Activated CD4-positive, alpha-beta memory T cell treated with anti-CD3 and anti-CD28 coated beads, Interleukin-2, amount 10 ng/mL, durations not matched to agents 7 days and 5 days (primary cell): Measurements from ENCODE around the gene FYB1. TPM values are rescaled to one million over a fixed set of nuclear protein-coding genes. Genes with fewer than 3 reads are reported as not detected.

Experiments
- CTCF ChIA-PET: fragments of 350-600 bp; sonication (Branson Sonifier 250); formaldehyde crosslinking; loops from one replicate; lab custom pipeline; 2021; ENCODE audit warnings: antibody characterized with exemption, inconsistent platforms; lab: Charles Lee
- POLR2A ChIA-PET: fragments of 350-600 bp; sonication (Branson Sonifier 250); formaldehyde crosslinking; loops from one replicate; lab custom pipeline; 2021; ENCODE audit warnings: antibody characterized with exemption; lab: Charles Lee
- DNase-seq: peaks from one replicate; pipeline ENCODE4 v3.0.0-alpha.2; 2020
- H3K27ac Mint-ChIP-seq: one replicate; pipeline ENCODE4 v1.8.0; 2021; ENCODE audit warnings: mild to moderate bottlenecking, mixed read lengths
- H3K27me3 Mint-ChIP-seq: one replicate; pipeline ENCODE4 v1.8.0; 2021; ENCODE audit warnings: mixed read lengths
- H3K36me3 Mint-ChIP-seq: one replicate; pipeline ENCODE4 v1.8.0; 2021; ENCODE audit warnings: low read depth, mixed read lengths
- H3K4me1 Mint-ChIP-seq: one replicate; pipeline ENCODE4 v1.8.0; 2021; ENCODE audit warnings: mixed read lengths
- H3K4me3 Mint-ChIP-seq: one replicate; pipeline ENCODE4 v1.8.0; 2021; ENCODE audit warnings: mild to moderate bottlenecking, mixed read lengths
- H3K9me3 Mint-ChIP-seq: one replicate; pipeline ENCODE4 v1.8.0; 2021; ENCODE audit warnings: mixed read lengths
- total RNA-seq, 2 experiments: library from RNA; stranded (reverse); gene quantifications; one replicate each; pipeline ENCODE4 v1.2.3, GENCODE V29; 2021

Gene FYB1
- total RNA-seq, 2 experiments from 2014 or later: 260 to 270 TPM

DNA sequence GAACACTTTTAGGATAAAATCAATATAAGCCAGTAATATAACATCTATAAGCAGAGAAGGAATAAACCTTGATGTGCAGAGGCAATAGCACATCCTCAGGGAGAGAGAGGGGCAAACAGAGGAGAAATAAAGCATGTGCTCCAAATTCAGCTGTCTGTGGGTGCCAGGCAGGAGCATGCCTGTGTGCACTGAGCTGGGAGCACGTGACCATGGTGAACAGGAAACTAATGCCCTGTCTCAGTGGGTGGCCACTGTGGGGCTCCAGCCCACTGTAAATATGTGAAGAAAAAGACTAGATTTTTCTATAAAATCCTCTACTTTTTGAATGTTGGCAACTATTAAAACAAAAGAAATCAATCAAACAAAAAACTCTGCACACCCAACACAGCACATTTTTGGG, 55.3 kb downstream of the FYB1 start:
- Mint-ChIP-seq H3K4me3 (peak overlapping the region; percentile 60), H3K27me3 (no peaks in the 10 kb centered on the region), H3K9me3 (no peaks in the 10 kb centered on the region), H3K36me3 (peaks cover 57% of the 10 kb centered on the region), H3K27ac (peak overlapping the region; percentile 79), H3K4me1 (peaks cover 84% of the 10 kb centered on the region)
- DNase-seq: peak; percentile 65
- ChIA-PET CTCF (interaction anchor here (1.2 to 2.7 kb wide), 6 partner anchors 13 to 54 kb away, joined by 3 to 13 read pairs (median 6); no protein-coding TSS in a partner anchor), POLR2A (interaction anchor here (0.5 to 6.2 kb wide), 14 partner anchors 10 to 121 kb away, joined by 3 to 106 read pairs (median 10); no protein-coding TSS in a partner anchor)

DNA sequence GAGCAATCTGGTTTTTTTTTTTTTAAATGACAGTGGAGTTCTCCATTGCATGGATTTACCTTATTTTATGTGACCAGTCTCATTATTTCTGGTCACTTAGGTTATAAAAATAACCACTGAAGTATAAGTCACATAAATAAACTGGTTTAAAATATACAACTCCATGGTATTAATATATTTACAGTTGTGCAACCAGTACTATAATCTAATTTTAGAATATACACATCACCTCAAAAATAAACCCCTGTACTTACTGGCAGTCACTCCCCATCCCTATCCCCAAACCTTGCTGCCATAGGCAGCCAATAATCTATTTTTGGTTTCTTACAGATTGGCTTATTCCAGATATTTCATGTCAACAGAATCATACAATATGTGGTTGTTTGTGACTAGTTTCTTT, 57.8 kb downstream of the FYB1 start:
- H3K4me1 Mint-ChIP-seq: peaks cover 84% of the 10 kb centered on the region
- H3K4me3 Mint-ChIP-seq: no peak overlapping the region
- H3K27ac Mint-ChIP-seq: peak overlapping the region; percentile 62
- no peaks in the 10 kb centered on the region for H3K9me3 Mint-ChIP-seq
- no peak for DNase-seq
- ChIA-PET POLR2A (interaction anchor here (1.1 kb wide), 1 partner anchor 13 kb away, joined by 4 read pairs; no protein-coding TSS in a partner anchor), CTCF (no interaction called here)
- H3K36me3 Mint-ChIP-seq: peaks cover 64% of the 10 kb centered on the region
- H3K27me3 Mint-ChIP-seq: no peaks in the 10 kb centered on the region

DNA sequence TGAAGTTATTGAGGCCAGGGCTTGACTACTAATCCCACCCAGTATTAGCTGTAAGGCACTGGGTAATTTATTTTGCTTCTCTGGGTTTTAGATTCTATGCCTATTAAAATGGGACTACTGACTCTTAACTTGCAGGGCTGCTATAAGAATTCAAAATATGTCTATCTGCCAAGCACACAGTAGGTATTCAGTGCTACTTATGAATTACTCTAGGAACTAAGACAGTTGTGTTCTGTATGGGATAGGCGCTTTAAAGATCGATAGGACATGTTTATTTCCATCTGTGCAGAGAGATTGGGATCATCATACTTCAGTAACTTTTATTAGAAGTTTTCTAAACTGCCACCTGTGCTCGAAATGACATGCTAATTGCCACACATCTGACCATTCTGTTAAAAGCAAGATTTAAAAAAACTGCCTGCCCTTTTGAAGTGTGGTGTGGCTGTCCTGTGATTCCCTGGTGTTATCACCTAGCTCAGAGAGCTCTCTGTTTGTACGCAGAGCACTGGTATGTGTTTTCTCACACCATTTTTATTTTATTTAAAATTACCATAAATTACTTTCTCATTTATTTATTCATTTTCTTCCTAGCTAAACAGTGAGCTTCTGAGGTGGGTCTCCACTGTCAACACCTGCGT, 58.7 kb downstream of the FYB1 start:
- DNase-seq: no peak
- H3K27me3 Mint-ChIP-seq: no peaks in the 10 kb centered on the region
- no peaks in the 10 kb centered on the region for H3K9me3 Mint-ChIP-seq
- H3K36me3 Mint-ChIP-seq: peaks cover 55% of the 10 kb centered on the region
- peak overlapping the region; percentile 0 for H3K4me3 Mint-ChIP-seq
- peaks cover 86% of the 10 kb centered on the region for H3K4me1 Mint-ChIP-seq
- H3K27ac Mint-ChIP-seq: peak overlapping the region; percentile 4
- CTCF ChIA-PET: no interaction called here
- POLR2A ChIA-PET: interaction anchor here (1.0 to 1.5 kb wide), 6 partner anchors 14 to 51 kb away, joined by 3 to 6 read pairs (median 4); no protein-coding TSS in a partner anchor

DNA sequence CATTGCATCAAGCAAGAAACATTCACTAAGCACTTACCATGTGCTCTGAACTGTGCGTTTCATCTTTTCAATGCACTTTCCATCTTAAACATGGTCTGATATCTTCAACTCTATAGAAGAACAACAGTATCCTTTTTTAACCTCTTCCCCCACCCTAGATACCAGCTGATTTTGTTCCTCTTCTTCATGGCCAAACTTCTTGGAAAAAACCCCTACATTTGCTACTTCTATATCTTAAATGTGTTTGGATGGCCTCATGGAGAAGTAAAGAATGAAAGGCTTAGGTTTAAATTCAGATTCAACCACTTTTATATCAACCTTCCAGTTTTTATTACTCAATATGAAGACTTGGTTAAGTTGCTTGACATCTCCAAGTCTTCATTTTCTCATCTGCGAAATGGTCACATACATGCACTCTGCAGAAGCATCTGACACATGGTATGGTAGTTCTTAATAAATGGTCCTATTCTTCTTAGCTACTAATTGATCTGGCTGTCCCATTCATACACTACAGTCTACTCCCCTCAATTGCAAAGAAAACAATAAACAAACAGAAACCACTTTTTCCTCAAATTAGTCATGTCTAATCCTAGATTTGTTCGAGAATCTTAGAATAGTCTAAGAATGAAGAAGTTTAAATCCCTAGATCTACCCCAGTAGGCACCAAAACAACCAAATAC, 59.4 kb downstream of the FYB1 start:
- no peaks in the 10 kb centered on the region for H3K9me3 Mint-ChIP-seq
- peak overlapping the region; percentile 61 for H3K27ac Mint-ChIP-seq
- CTCF ChIA-PET: interaction anchor here (1.1 to 4.0 kb wide), 2 partner anchors 31 to 57 kb away, joined by 3 to 27 read pairs; no protein-coding TSS in a partner anchor
- DNase-seq: no peak
- H3K27me3 Mint-ChIP-seq: no peaks in the 10 kb centered on the region
- peaks cover 86% of the 10 kb centered on the region for H3K4me1 Mint-ChIP-seq
- peaks cover 48% of the 10 kb centered on the region for H3K36me3 Mint-ChIP-seq
- H3K4me3 Mint-ChIP-seq: peak overlapping the region; percentile 44
- POLR2A ChIA-PET: interaction anchor here (1.0 to 1.5 kb wide), 7 partner anchors 18 to 115 kb away, joined by 3 to 6 read pairs (median 3); no protein-coding TSS in a partner anchor

DNA sequence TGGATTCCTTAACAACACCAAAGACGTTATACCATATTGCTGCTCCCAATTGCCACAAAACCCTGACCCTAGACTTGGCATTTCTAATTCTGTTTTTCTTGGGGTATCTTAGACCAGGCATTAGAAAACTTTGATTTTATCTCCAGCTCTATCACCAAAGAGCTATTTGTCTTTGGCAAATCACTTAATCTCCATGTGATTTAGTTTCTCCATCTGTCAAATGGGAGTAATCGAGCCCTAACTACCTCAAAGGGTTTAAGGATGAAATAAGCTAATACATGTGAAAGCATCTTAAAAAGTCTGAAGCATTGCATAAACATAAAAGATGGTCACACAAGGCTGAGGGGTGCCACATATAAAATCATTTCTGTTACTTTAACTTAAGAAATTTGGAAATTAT, 60.6 kb downstream of the FYB1 start:
- Mint-ChIP-seq H3K36me3 (peaks cover 46% of the 10 kb centered on the region), H3K4me1 (peaks cover 82% of the 10 kb centered on the region), H3K9me3 (no peaks in the 10 kb centered on the region), H3K27ac (peak overlapping the region; percentile 38), H3K27me3 (no peaks in the 10 kb centered on the region), H3K4me3 (peak overlapping the region; percentile 29)
- CTCF ChIA-PET: interaction anchor here (1.1 to 4.0 kb wide), 3 partner anchors 16 to 58 kb away, joined by 3 to 27 read pairs (median 12); no protein-coding TSS in a partner anchor
- POLR2A ChIA-PET: interaction anchor here (0.8 to 4.3 kb wide), 6 partner anchors 18 to 116 kb away, joined by 3 to 30 read pairs (median 3); no protein-coding TSS in a partner anchor
- no peak for DNase-seq

DNA sequence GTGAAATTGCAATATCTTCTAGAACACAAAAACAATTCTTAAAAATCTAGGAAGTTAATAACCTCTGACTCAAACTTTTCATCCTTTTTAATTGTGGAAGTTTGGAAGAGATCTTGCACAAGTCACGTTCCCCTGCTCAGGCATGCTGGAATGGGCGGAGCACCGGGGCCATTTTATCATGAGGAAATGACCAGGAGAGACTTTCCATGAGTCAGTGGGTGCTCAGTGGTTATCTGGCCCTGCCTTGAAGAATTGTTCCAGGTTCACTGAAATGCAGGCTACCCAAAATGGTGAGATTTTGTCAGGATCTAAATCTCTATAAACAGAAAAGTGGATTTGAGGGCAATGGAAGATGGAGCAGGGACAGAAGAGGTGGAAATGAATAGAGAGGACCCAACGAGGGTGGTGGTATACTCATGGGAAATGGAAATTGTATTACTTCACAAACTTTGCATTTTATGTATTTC, 61.2 kb downstream of the FYB1 start:
- Mint-ChIP-seq H3K27me3 (no peaks in the 10 kb centered on the region), H3K4me3 (peak overlapping the region; percentile 37), H3K27ac (peak overlapping the region; percentile 38), H3K36me3 (peaks cover 50% of the 10 kb centered on the region), H3K4me1 (peaks cover 81% of the 10 kb centered on the region), H3K9me3 (no peaks in the 10 kb centered on the region)
- no peak for DNase-seq
- ChIA-PET POLR2A (interaction anchor here (0.5 to 4.3 kb wide), 12 partner anchors 19 to 59 kb away, joined by 3 to 30 read pairs (median 6); no protein-coding TSS in a partner anchor), CTCF (interaction anchor here (1.0 to 4.0 kb wide), 6 partner anchors 13 to 125 kb away, joined by 4 to 27 read pairs (median 4); no protein-coding TSS in a partner anchor)

DNA sequence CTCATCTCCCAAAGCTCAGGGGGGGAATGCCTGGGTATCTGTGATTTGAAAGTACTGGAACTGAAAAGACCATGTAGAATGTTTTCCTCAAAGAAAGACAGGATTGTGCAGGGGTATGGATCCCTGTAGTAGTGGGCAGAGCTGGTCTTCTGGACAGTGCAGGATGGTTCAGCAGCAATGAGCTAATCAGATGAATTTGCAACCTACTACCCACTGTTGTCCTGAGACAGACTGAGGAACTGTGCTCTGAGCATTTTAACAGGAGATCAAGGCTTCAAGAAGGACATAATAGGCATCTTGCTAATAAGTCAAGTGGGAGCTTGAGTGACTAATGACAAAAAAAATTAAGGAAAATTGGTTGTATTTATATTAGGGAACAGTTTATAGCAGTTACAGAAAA, 61.7 kb downstream of the FYB1 start:
- Mint-ChIP-seq H3K4me3 (peak overlapping the region; percentile 37), H3K36me3 (peaks cover 54% of the 10 kb centered on the region), H3K27me3 (no peaks in the 10 kb centered on the region), H3K27ac (peak overlapping the region; percentile 67), H3K9me3 (no peaks in the 10 kb centered on the region), H3K4me1 (peaks cover 83% of the 10 kb centered on the region)
- no peak for DNase-seq
- ChIA-PET POLR2A (interaction anchor here (0.5 to 4.3 kb wide), 15 partner anchors 8 to 60 kb away, joined by 3 to 30 read pairs (median 6); no protein-coding TSS in a partner anchor), CTCF (interaction anchor here (0.6 to 4.0 kb wide), 12 partner anchors 9 to 126 kb away, joined by 3 to 27 read pairs (median 4); no protein-coding TSS in a partner anchor)

DNA sequence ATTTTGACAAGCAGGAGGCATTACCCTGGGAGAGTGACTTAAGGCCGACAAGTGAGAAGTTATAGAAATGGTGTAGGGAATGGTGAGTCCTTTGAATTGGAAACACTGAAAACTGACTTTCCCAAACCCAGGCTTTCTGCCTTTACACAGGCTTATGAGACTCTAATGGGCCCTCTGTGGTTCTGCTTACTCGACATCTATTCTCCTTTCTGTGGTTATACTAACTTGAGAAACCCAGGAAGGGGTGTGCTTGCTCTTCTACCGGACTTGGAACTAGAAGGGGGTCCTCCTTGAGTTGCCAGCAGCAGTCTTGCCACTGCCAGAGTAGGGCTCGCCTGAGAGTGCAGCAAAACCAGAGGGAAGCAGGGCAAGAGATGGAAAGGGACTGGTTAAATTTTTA, 63.3 kb downstream of the FYB1 start:
- Mint-ChIP-seq H3K9me3 (no peaks in the 10 kb centered on the region), H3K27ac (peak overlapping the region; percentile 66), H3K27me3 (no peaks in the 10 kb centered on the region), H3K4me1 (peaks cover 89% of the 10 kb centered on the region), H3K36me3 (peaks cover 61% of the 10 kb centered on the region), H3K4me3 (peak overlapping the region; percentile 40)
- POLR2A ChIA-PET: interaction anchor here (2.1 to 4.8 kb wide), 4 partner anchors 9 to 45 kb away, joined by 12 to 30 read pairs (median 22); no protein-coding TSS in a partner anchor
- no peak for DNase-seq
- CTCF ChIA-PET: no interaction called here

DNA sequence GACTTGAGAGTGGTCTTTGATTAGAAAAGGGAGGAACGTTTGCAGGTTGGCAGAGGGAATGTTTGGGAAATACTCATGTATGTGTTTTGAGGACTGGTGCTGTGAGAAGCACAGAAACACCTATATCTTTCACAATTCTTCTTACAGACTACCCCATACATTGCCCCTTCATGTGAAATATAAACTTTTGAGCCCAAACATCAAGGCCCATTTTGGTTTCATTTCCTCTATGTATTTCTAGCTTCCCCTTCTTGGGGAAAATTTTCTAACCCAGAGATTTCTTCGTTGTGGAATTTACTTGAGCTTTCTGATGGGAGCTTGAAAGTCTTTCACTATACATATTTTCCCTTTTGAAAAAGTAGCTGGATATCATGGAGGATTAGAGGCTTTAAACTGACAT, 67.6 kb downstream of the FYB1 start:
- peak overlapping the region; percentile 10 for H3K27ac Mint-ChIP-seq
- CTCF ChIA-PET: interaction anchor here (0.6 to 2.7 kb wide), 4 partner anchors 31 to 154 kb away, joined by 3 to 18 read pairs (median 5); no protein-coding TSS in a partner anchor
- H3K27me3 Mint-ChIP-seq: no peaks in the 10 kb centered on the region
- no peaks in the 10 kb centered on the region for H3K9me3 Mint-ChIP-seq
- H3K36me3 Mint-ChIP-seq: peaks cover 52% of the 10 kb centered on the region
- POLR2A ChIA-PET: interaction anchor here (0.8 to 4.8 kb wide), 10 partner anchors 14 to 122 kb away, joined by 3 to 30 read pairs (median 6); no protein-coding TSS in a partner anchor
- no peak for DNase-seq
- no peak overlapping the region for H3K4me3 Mint-ChIP-seq
- H3K4me1 Mint-ChIP-seq: peaks cover 72% of the 10 kb centered on the region

DNA sequence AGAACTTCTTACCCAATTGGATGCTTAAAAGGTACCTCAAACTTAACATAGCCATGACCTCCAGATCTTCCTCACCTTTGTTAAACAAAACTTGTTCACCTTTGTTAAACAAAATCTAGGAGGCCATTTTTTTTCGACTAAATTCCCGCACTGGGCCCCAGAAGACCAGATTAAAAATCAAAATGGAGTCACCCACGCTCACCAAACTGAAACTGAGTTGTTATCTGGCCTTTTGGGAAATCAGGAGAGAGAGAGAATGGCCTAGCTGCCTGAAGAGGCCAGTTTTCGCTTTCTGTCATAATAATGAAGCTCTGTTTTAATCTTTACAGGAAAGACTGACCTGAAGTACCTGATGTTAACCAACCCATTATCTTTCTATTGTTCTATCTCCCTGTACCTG, 69.4 kb downstream of the FYB1 start:
- DNase-seq: no peak
- Mint-ChIP-seq H3K9me3 (no peaks in the 10 kb centered on the region), H3K27me3 (no peaks in the 10 kb centered on the region), H3K27ac (peak overlapping the region; percentile 45), H3K4me3 (no peak overlapping the region), H3K4me1 (peaks cover 58% of the 10 kb centered on the region), H3K36me3 (peaks cover 53% of the 10 kb centered on the region)
- ChIA-PET POLR2A (interaction anchor here (1.0 to 1.6 kb wide), 5 partner anchors 14 to 68 kb away, joined by 5 to 7 read pairs (median 6); no protein-coding TSS in a partner anchor), CTCF (interaction anchor here (0.8 to 2.2 kb wide), 4 partner anchors 52 to 226 kb away, joined by 3 to 11 read pairs (median 7); no protein-coding TSS in a partner anchor)

DNA sequence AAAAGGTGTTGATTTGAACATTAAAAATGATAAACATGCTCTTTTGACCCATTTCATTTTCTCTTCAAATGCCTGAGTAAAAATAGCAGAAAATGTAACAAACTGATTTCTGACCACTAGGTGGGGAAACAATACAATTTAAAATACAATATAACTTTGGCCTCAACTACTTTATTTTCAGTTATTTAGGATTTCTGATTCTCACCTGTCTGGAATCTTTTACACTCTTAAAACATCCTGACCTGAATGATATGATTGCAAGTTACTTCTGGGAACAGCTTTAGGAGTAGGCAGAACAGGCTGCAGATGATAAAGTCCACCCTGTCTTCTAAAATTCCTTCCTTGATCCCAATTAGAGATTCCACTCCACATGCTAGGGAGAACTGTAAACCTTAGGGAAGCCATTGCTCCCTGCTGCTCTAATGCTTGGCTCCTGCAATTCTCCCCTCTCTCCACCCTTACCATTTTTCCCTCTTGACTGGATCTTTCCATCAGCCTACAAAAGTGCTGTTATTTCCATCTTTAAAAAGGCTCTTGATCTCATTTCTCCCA, 70.3 kb downstream of the FYB1 start:
- H3K27me3 Mint-ChIP-seq: no peaks in the 10 kb centered on the region
- peak overlapping the region; percentile 45 for H3K27ac Mint-ChIP-seq
- ChIA-PET CTCF (interaction anchor here (1.2 to 2.2 kb wide), 5 partner anchors 8 to 137 kb away, joined by 5 to 11 read pairs (median 8); no protein-coding TSS in a partner anchor), POLR2A (interaction anchor here (1.0 to 1.6 kb wide), 4 partner anchors 54 to 69 kb away, joined by 5 to 7 read pairs (median 6); no protein-coding TSS in a partner anchor)
- peaks cover 53% of the 10 kb centered on the region for H3K36me3 Mint-ChIP-seq
- no peak overlapping the region for H3K4me3 Mint-ChIP-seq
- no peaks in the 10 kb centered on the region for H3K9me3 Mint-ChIP-seq
- peaks cover 56% of the 10 kb centered on the region for H3K4me1 Mint-ChIP-seq
- no peak for DNase-seq
